GM21529 (cell line): ENCODE measurements around the gene BRME1.
"Not testable (repeated sequence)": the region's sequence is repeated elsewhere in the genome, so short reads cannot be mapped to it uniquely, and the experiment has no call there.

Experiments
- ATAC-seq: cut with Tn5 transposase; IDR thresholded peaks from one replicate; pipeline ENCODE4 v1.9.1; 2021; ENCODE audit not compliant: unreplicated experiment

Gene BRME1

GRCh38 chr19:13868663-13869062 is 37.3 kb downstream of the BRME1 start:
- ATAC-seq: no peak

DNA sequence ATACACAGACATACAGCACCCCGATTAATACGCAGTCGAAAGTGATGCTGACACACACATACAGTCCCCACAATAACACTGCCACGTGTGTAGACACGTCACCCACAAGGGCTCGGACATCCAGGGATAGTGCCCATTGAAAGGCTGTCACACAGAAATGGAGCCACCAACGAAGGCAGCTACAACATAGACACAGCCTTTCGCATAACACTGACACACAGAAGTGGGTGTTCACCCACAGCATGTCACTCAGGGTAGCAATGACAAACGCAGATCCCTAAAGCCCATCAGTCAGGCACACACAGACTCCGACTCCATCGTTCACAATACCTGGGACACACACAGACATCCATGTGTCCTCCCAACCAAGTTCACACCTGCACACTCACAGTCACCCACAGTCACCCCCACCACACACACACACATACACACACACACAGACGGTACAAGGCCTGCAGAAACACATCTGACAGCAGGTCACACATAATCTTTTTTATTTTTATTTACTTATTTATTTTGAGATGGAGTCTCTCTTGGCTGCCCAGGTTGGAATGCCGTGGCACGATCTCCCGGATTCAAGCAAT is 39.4 kb downstream of the BRME1 start:
- ATAC-seq: no peak

DNA sequence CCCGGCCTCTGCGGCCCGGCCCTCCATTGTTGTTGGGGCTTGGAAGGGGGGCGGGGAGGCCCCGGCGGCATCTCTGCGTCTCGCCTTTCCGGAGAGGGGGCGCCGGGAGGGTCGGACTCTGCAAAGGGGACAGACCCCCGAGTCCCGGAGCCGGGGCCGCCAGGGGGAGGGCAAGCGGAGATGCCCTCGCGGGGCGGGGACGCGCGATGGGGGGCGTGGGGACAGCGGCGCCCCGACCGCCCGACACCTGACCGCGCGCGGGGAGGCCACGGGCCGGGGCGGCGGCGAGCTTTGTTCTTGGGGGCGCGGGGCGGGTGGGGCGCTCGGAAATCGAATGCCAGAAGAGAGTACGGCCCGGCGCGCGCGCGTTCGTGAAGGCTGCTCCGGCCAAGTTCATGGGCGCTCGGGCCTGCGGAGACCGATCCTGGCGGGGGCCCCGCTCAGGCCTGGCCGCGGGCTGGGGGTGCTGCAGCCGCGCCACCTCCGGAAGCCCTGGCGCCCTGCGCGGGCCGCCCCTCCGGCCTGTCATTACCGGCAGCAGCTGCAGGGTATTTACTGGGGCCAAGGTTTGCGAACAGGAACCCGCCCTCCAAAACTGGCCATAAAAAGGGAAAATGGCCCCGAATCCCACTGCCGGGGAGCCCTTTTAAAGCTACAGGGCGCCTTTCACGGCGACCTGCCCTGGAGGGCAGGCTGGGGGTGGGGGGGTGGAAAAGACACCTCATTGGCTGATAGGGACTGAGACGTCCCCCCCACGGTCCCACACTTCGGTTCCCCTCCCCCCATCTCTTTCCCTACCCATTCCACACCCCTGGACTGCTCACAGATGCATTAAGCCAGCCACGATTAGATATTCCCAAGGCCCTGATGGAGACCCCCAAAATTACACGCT is 40.1 kb downstream of the BRME1 start:
- ATAC-seq: no peak

DNA sequence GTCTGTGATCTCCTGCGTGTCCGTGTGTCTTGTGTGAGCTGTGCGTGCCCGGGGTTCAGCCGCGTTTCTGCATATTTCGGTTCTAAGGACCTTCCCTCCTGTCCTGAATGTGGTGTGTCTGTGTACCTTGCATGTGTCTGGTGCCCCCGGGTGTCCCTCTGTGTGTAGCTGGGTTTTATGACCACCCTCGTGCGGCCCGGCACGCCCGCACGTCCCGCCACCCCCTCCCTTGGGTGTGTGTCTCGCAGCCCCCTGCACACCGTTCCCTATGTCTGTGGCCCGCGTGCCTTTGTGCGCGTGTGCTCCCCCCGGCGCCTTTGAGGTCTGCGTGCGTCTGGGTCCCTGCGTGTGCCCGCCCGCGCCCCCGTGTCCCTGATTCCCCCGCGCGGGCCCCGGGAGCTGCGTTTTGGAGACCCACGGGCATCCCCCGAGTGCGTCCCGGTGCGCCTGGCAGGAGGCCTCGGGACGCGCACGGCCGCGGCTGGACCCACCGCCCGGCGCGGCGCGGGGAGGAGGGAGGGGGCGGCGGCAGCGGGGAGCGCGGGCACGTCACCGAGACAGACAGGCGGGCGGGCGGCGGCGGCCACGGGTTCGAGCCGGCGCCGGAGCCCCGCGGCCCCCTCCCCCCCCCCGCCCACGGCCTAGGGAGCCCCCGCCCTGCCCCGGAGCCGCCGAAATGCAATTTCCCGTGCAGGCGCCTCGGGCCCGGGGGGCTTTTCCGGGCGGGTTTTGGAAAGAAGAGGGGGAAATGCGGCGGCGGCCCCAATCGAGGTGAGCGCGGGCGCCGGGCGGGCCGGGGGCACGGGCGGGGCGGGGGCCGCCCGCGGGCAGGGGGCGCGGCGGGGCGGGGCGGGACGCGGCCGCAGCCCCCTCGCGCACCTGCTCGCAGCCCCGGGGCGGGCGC is 41.0 kb downstream of the BRME1 start:
- ATAC-seq: no peak

- no peak for ATAC-seq
Observed at GRCh38 chr19:13864046-13864666, 41.8 kb downstream of the BRME1 start.

DNA sequence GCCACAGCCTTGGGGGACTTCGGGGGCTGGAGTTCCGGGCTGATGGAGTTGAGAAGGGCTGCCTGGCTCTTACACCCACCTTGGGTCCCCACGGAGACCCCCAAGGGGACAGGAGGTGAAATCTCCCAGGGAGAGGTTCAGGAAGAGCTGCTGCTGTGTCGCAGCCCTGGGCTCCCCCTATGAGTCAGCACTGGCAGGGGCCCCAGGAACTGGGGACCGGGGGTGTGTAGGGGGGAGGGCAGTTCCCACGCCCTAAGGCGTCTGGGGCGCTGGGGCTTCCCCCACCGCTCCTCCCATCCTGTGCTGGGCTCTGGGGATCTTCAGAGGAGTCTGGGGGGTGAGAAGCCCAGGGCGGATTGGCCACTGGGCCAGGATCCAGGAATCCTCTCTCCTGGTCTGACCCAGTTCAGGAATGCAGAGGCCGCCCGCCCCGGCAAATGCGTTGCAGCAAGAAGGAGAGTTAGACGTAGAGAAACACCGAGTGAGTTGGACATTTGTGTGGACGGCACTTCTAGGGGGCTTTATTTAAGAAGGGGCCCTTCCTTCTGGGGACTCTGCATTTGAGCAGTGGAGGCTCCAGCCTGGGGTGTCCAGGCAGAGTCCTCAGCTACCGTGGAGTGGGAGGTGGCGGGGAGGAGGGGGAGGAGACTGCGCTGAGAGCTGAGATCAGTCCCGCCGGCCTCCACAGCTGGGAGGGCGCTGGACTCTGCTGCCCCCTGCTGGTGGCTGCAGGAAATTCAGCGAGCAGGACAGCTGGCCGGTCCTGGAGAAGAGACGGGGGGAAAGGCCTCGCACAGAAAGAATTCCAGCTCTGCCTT is 44.0 kb downstream of the BRME1 start:
- ATAC-seq: peak; percentile 76

DNA sequence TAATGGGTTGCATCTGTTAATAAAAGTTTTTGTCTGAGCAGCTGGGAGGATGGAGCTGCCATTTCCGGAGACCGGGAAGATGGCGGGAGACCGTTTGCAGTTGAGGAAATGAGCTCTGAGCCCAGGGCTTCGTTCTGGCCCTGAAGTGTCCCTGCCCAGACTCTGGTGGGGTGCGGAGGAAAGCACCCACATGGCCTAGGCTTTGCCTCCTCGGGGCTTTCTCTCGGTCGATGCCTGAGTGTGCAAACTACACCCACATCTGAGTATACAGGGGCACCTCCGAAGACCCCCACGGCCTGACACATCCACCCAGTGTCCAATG is 44.6 kb downstream of the BRME1 start:
- peak; percentile 32 for ATAC-seq

DNA sequence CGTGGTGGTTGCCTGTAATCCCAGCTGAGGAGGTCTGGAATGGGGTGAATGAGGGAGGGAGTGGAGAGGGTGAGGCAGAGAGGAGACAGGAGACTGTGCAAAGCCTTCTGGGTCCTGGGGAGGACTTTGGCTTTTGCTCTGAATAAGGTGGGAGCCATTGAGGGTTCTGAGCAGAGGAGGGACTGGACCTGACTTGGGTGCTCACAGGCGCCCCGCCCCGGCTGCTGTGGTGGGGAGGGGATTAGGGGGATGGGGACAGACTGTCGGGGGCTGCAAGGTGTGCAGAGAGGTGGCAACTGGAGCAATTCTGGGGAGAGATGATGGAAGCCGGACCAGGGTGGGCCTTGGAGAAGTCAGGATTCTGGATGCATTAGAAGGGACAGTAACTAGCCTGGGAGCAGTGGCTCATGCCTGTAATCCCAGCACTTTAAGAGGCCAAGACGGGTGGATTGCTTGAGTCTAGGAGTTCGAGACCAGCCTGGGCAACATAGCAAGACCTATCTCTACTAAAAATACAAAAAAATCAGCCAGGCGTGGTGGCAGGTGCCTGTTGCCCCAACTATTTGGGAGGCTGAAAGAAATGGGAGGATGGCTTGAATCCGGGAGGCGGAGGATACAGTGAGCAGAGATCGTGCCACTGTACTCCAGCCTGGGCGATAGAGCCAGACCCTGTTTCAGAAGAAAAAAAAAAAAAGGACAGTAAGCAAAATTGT is 45.1 kb downstream of the BRME1 start:
- no peak for ATAC-seq

DNA sequence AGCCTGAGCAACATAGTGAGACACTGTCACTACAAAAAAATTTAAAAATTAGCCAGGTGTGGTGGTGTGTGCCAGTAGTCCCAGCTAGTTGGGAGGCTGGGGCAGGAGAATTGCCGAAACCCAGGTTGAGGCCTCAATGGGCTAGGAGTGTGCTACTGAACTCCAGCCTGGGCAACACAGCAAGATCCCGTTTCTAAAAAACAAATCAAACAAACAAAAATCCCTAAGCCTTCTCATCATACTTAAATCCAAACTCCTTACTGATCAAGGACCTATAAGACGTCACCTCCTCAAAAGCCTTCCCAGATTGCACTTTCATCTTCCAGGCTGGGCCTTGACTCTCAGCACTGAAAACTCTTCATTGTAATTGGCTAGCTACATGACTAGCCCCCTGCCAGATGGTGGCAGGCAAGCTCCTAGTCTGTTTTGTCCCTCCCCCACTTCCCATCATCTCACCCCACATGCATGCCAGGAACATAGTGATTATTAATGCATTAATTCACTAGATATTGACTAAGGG is 46.5 kb downstream of the BRME1 start:
- ATAC-seq: no peak

GRCh38 chr19:13856497-13856896 is 49.4 kb downstream of the BRME1 start:
- no peak for ATAC-seq

DNA sequence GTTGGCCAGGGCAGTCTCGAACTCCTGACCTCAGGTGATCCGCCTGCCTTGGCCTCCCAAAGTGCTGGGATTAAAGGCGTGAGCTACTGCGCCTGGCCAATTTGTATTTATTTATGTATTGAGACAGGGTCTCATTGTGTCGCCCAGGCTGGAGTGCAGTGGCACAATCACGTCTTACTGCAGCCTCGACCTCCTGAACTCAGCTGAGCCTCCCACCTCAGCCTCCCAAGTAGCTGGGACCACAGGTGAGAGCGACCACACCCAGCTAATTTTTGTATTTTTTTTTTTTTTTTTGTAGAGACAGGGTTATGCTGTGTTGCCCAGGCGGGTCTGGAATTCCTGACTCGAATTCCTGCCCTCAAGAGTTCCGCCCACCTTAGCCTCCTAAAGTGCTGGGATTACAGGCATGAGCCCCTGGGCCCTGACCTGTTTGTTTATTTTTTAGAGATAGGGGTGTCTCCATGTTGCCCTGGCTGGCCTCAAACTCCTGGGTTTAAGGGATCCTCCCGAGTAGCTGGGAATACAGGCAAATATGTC is 53.7 kb downstream of the BRME1 start:
- ATAC-seq: not testable (repeated sequence)

GRCh38 chr19:13851734-13852114 is 54.2 kb downstream of the BRME1 start:
- not testable (repeated sequence) for ATAC-seq

GRCh38 chr19:13850910-13851733 is 54.8 kb downstream of the BRME1 start:
- ATAC-seq: no peak

GRCh38 chr19:13849991-13850909 is 55.7 kb downstream of the BRME1 start:
- no peak for ATAC-seq

- ATAC-seq: no peak
Observed at GRCh38 chr19:13848798-13849676, 56.9 kb downstream of the BRME1 start.

DNA sequence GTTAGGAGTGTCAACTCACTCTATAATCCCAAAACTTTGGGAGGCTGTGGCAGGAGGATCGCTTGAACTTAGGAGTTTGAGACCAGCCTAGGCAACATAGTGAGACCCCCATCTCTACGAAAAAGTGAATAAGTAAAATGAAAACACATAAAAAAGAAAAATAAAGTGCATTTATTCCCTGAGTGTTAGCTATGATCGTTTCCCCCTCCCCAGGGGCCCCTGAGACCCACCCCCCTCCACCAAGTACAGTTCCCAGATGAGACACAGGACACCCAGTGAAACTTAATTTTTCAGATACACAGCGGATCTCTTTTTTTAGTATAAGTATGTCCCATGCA is 57.6 kb downstream of the BRME1 start:
- ATAC-seq: no peak
